ENCODE results near the gene R3HDM2.
A peak's percentile ranks its signal among the peaks of the same experiment; 100 is the strongest.

Gene R3HDM2

DNA sequence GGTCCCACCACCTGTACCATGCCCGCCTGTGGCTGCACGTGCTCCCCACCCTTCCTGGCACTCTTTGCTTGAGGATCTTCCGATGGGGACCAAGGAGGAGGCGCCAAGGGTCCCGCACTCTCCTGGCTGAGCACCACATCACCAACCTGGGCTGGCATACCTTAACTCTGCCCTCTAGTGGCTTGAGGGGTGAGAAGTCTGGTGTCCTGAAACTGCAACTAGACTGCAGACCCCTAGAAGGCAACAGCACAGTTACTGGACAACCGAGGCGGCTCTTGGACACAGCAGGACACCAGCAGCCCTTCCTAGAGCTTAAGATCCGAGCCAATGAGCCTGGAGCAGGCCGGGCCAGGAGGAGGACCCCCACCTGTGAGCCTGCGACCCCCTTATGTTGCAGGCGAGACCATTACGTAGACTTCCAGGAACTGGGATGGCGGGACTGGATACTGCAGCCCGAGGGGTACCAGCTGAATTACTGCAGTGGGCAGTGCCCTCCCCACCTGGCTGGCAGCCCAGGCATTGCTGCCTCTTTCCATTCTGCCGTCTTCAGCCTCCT is 25.4 kb upstream of the R3HDM2 start:
- H3K4me3 ChIP-seq (ENCODE audit: low read depth, low read length): no peak overlapping the region
- TF ChIP-seq POLR2A (IDR thresholded peaks at IDR 0.05; ENCODE audit: extremely low read depth, insufficient read length) (no peak), MYC (IDR thresholded peaks at IDR 0.05; ENCODE audit: low read depth, low read length) (no peak)
- TF ChIP-seq, protein P1, sequence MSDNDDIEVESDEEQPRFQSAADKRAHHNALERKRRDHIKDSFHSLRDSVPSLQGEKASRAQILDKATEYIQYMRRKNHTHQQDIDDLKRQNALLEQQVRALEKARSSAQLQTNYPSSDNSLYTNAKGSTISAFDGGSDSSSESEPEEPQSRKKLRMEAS (IDR thresholded peaks at IDR 0.05; ENCODE audit: low read depth, low read length): no peak
- TF ChIP-seq, protein P2, sequence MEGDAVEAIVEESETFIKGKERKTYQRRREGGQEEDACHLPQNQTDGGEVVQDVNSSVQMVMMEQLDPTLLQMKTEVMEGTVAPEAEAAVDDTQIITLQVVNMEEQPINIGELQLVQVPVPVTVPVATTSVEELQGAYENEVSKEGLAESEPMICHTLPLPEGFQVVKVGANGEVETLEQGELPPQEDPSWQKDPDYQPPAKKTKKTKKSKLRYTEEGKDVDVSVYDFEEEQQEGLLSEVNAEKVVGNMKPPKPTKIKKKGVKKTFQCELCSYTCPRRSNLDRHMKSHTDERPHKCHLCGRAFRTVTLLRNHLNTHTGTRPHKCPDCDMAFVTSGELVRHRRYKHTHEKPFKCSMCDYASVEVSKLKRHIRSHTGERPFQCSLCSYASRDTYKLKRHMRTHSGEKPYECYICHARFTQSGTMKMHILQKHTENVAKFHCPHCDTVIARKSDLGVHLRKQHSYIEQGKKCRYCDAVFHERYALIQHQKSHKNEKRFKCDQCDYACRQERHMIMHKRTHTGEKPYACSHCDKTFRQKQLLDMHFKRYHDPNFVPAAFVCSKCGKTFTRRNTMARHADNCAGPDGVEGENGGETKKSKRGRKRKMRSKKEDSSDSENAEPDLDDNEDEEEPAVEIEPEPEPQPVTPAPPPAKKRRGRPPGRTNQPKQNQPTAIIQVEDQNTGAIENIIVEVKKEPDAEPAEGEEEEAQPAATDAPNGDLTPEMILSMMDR (IDR thresholded peaks at IDR 0.05; ENCODE audit: low read depth, low read length): peak; percentile 82
- DNase-seq (ENCODE audit: low read depth): peak; percentile 72

DNA sequence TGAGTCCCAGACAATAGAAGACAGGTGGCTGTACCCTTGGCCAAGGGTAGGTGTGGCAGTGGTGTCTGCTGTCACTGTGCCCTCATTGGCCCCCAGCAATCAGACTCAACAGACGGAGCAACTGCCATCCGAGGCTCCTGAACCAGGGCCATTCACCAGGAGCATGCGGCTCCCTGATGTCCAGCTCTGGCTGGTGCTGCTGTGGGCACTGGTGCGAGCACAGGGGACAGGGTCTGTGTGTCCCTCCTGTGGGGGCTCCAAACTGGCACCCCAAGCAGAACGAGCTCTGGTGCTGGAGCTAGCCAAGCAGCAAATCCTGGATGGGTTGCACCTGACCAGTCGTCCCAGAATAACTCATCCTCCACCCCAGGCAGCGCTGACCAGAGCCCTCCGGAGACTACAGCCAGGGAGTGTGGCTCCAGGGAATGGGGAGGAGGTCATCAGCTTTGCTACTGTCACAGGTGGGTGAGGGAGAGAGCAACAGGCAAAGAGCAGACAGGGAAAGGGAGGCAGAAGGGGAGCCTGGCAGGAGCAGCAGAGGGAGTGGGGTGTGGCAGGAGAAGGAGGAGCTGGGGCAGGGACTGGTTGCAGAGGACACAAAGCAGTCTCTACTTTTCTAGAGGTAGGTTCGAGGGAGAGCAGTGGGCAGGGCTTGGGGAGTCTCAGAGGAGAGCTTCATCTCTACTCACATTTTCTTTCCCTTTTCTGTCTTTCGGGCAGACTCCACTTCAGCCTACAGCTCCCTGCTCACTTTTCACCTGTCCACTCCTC is 24.7 kb upstream of the R3HDM2 start:
- TF ChIP-seq, protein P2 (IDR thresholded peaks at IDR 0.05; ENCODE audit: low read depth, low read length): no peak
- TF ChIP-seq, protein P1 (IDR thresholded peaks at IDR 0.05; ENCODE audit: low read depth, low read length): no peak
- TF ChIP-seq POLR2A (IDR thresholded peaks at IDR 0.05; ENCODE audit: extremely low read depth, insufficient read length): no peak
- TF ChIP-seq MYC (IDR thresholded peaks at IDR 0.05; ENCODE audit: low read depth, low read length): no peak
- H3K4me3 ChIP-seq (ENCODE audit: low read depth, low read length): no peak overlapping the region
- DNase-seq (ENCODE audit: low read depth): no peak

DNA sequence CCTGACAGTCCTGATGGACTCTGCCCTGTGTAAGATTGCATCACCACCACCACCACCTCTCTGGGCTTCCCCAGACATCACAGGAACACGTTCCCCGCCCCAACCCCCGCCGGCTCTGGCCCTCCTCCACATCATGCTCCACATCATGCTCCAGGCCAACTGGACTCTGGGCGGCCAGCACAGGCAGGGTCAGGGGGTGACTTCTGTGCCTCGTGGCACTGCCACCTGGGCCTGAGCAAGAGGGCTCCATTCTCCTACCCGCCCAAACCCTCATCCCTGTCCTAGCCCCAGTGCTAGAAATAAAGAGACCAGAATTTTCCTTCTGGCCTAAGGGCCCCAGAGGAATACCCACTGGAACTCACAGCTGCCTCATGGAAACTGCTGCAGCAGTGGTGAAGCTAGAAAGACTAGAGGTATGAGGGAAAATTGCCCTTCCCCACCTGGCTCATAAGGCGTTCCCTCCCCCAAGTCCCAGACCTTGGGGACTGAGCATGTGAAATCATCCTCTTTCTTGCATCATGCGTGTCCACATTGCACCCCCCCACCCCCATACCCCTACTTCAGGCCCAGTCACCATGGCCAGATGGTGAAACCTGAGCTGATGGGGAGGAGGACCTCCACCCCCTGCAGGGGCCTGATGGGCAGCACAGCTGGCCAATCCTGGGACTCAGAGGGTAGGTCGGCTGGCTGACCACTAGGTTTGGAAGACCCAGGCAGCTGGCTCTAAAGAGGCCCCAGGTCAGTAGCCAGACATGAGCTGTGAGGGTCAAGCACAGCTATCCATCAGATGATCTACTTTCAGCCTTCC is 23.9 kb upstream of the R3HDM2 start, which contains the start of gene INHBE:
Gene INHBE (plus strand): TSS at position 742 of the 808 bp plus-strand sequence. CDS start 230 bp downstream, outside the sequence.
- no peak within 1 kb of the TSS for H3K4me3 ChIP-seq (ENCODE audit: low read depth, low read length)
- TF ChIP-seq MYC (IDR thresholded peaks at IDR 0.05; ENCODE audit: low read depth, low read length) (0 out of 2 replicates have a peak, but pooled peaks have one; percentile 11), POLR2A (IDR thresholded peaks at IDR 0.05; ENCODE audit: extremely low read depth, insufficient read length) (no peak)
- TF ChIP-seq, protein P1 (IDR thresholded peaks at IDR 0.05; ENCODE audit: low read depth, low read length): peak; percentile 42
- TF ChIP-seq, protein P2 (IDR thresholded peaks at IDR 0.05; ENCODE audit: low read depth, low read length): no peak
- peak; percentile 79 for DNase-seq (ENCODE audit: low read depth)

DNA sequence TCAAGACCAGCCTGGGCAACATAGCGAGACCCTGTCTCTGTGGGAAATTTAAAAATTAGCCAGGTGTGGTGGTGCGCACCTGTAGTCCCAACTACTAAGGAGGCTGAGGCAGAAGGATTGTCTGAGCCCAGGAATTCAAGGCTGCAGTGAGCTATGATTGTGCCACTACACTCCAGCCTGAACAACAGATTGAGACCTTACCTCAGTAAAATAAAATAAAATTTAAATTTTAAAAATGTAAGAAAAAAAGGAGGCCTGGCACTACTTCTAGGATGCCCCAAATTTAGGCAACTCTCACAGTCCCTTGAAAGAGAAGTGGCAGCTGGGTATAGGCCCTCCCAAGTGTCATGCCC is 23.3 kb upstream of the R3HDM2 start:
- TF ChIP-seq, protein P2 (IDR thresholded peaks at IDR 0.05; ENCODE audit: low read depth, low read length): no peak
- TF ChIP-seq POLR2A (IDR thresholded peaks at IDR 0.05; ENCODE audit: extremely low read depth, insufficient read length) (no peak), MYC (IDR thresholded peaks at IDR 0.05; ENCODE audit: low read depth, low read length) (no peak)
- TF ChIP-seq, protein P1 (IDR thresholded peaks at IDR 0.05; ENCODE audit: low read depth, low read length): no peak
- H3K4me3 ChIP-seq (ENCODE audit: low read depth, low read length): no peak overlapping the region
- no peak for DNase-seq (ENCODE audit: low read depth)

DNA sequence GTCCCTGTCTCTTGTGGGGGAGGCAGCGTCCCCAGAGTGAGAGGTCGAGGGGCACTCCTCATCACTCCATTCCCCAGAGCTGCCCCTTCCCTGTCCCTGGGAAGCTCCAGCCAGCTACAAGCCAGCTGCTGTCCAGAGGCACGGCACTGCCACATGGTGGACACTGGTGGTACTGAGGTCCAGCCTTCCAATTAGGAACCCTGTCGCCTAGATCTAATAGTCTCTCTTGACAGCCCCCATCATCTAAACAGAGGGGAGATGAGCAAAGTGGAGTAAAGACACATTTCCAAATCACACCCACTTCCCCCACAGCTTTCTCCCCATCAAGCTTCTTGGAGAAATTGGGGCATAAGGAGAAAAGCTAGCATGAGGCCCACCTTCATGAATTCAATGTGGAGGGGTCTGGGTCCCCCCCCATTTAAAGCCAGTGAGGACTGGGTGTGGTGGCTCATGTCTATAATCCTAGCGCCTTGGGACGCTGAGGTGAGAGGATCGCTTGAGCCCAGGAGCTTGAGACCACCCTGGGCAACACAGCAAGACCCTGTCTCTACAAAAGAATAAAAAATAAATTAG is 22.2 kb upstream of the R3HDM2 start:
- TF ChIP-seq POLR2A (IDR thresholded peaks at IDR 0.05; ENCODE audit: extremely low read depth, insufficient read length) (no peak), MYC (IDR thresholded peaks at IDR 0.05; ENCODE audit: low read depth, low read length) (0 out of 2 replicates have a peak, but pooled peaks have one; percentile 22)
- TF ChIP-seq, protein P2 (IDR thresholded peaks at IDR 0.05; ENCODE audit: low read depth, low read length): peak; percentile 95
- TF ChIP-seq, protein P1 (IDR thresholded peaks at IDR 0.05; ENCODE audit: low read depth, low read length): peak; percentile 49; the same call in 1 of the 2 replicates
- peak; percentile 79 for DNase-seq (ENCODE audit: low read depth)
- no peak overlapping the region for H3K4me3 ChIP-seq (ENCODE audit: low read depth, low read length)
